CD14-positive monocyte (primary cell): ENCODE measurements around the gene FOXP1. TPM values are rescaled to one million over a fixed set of nuclear protein-coding genes. Genes with fewer than 3 reads are reported as not detected.

ENCODE experiments used
- DNase-seq, 3 donors: peaks; one replicate each; pipeline ENCODE4 v3.0.0-alpha.2; 2011 to 2022
- H2AFZ ChIP-seq: 2 replicates; pipeline ENCODE4 v1.6.0; 2012; ENCODE audit warnings: mild to moderate bottlenecking, low read depth, low read length, inconsistent platforms; ENCODE audit not compliant: insufficient read depth, poor library complexity, severe bottlenecking
- H3K27ac ChIP-seq, 2 donors: 1 replicate in 1 of 2; 2 replicates in 1 of 2; pipeline ENCODE4 v1.5.1; 2012 to 2013; ENCODE audit warnings: low read length in 2 of 2, control low read depth in 1 of 2, inconsistent platforms in 1 of 2, low read depth in 1 of 2, mild to moderate bottlenecking in 1 of 2
- H3K27me3 ChIP-seq, 2 donors: one replicate each; pipeline versions ENCODE4 v1.6.0 to v1.6.1; 2011 to 2013; ENCODE audit warnings: low read length in 2 of 2; ENCODE audit not compliant: control insufficient read depth in 2 of 2, insufficient read depth in 2 of 2
- H3K36me3 ChIP-seq, 2 donors: replicated peaks in 1 of 2; 1 replicate in 1 of 2; 2 replicates in 1 of 2; pipeline versions ENCODE4 v1.5.1 to v1.6.1; 2012 to 2013; ENCODE audit warnings: low read length in 2 of 2, control low read depth in 1 of 2, inconsistent platforms in 1 of 2, mild to moderate bottlenecking in 1 of 2; ENCODE audit not compliant: insufficient read depth in 2 of 2, control insufficient read depth in 1 of 2
- H3K4me1 ChIP-seq, 2 donors: 1 replicate in 1 of 2; 2 replicates in 1 of 2; pipeline versions ENCODE4 v1.5.1 to v1.6.1; 2012 to 2013; ENCODE audit warnings: low read length in 2 of 2, control low read depth in 1 of 2, inconsistent platforms in 1 of 2, mild to moderate bottlenecking in 1 of 2, moderate library complexity in 1 of 2; ENCODE audit not compliant: insufficient read depth in 2 of 2, control insufficient read depth in 1 of 2
- H3K4me2 ChIP-seq: replicated peaks from 2 replicates; pipeline ENCODE3; 2012; ENCODE audit warnings: low read length, moderate library complexity, mild to moderate bottlenecking; ENCODE audit not compliant: poor library complexity, severe bottlenecking; ENCODE audit errors: extremely low read depth
- H3K4me3 ChIP-seq, 3 experiments: fragments of 200-600 bp in 1 of 3; sonication (generic) in 1 of 3; replicated peaks in 1 of 3; 1 replicate in 2 of 3; 2 replicates in 1 of 3; pipeline ENCODE4 v1.5.1; 2011 to 2013; ENCODE audit warnings: low read length in 3 of 3, mild to moderate bottlenecking in 3 of 3, control low read depth in 2 of 3, low read depth in 2 of 3, inconsistent platforms in 1 of 3, moderate library complexity in 1 of 3
- H3K79me2 ChIP-seq: 2 replicates; pipeline ENCODE4 v1.6.0; 2012; ENCODE audit warnings: mild to moderate bottlenecking, control low read depth, inconsistent platforms, low read length, moderate library complexity; ENCODE audit not compliant: insufficient read depth
- H3K9ac ChIP-seq: 2 replicates; pipeline ENCODE4 v1.6.0; 2017; ENCODE audit warnings: low read length, mild to moderate bottlenecking; ENCODE audit not compliant: insufficient read depth, poor library complexity, severe bottlenecking
- H3K9me3 ChIP-seq, 2 donors: replicated peaks in 1 of 2; 1 replicate in 1 of 2; 2 replicates in 1 of 2; pipeline versions ENCODE4 v1.5.1 to v1.6.1; 2012 to 2013; ENCODE audit warnings: low read length in 2 of 2, control low read depth in 1 of 2; ENCODE audit not compliant: control insufficient read depth in 1 of 2, insufficient read depth in 1 of 2
- H4K20me1 ChIP-seq: 2 replicates; pipeline ENCODE4 v1.6.0; 2012; ENCODE audit warnings: mild to moderate bottlenecking, low read length, control low read depth, moderate library complexity; ENCODE audit not compliant: insufficient read depth
- H3K27ac Mint-ChIP-seq, 7 donors: one replicate each; pipeline ENCODE4 v1.8.0; 2020; ENCODE audit warnings: mild to moderate bottlenecking in 7 of 7, mixed read lengths in 7 of 7, moderate library complexity in 6 of 7, inconsistent platforms in 2 of 7
- H3K27me3 Mint-ChIP-seq, 3 donors: one replicate each; pipeline ENCODE4 v1.8.0; 2021 to 2022; ENCODE audit warnings: low read depth in 3 of 3, mild to moderate bottlenecking in 3 of 3, mixed read lengths in 3 of 3, moderate library complexity in 3 of 3, inconsistent platforms in 1 of 3
- H3K36me3 Mint-ChIP-seq, 2 donors: one replicate each; pipeline ENCODE4 v1.8.0; 2020; ENCODE audit warnings: mixed read lengths in 2 of 2, inconsistent platforms in 1 of 2, mild to moderate bottlenecking in 1 of 2
- H3K4me1 Mint-ChIP-seq: one replicate; pipeline ENCODE4 v1.8.0; 2020; ENCODE audit warnings: mild to moderate bottlenecking, mixed read lengths
- H3K4me3 Mint-ChIP-seq, 2 donors: one replicate each; pipeline ENCODE4 v1.8.0; 2020; ENCODE audit warnings: mild to moderate bottlenecking in 2 of 2, mixed read lengths in 2 of 2, moderate library complexity in 1 of 2
- H3K9me3 Mint-ChIP-seq, 7 donors: one replicate each; pipeline ENCODE4 v1.8.0; 2020 to 2022; ENCODE audit warnings: mixed read lengths in 7 of 7, mild to moderate bottlenecking in 6 of 7, moderate library complexity in 6 of 7, inconsistent platforms in 2 of 7
- CTCF ChIP-seq: fragments of 200-600 bp; IDR thresholded peaks from one replicate; pipeline ENCODE4 v1.8.0; 2022; ENCODE audit warnings: antibody characterized with exemption, mild to moderate bottlenecking
- WGBS: methylation state at CpG from one replicate; pipeline ENCODE4 v1.1.5; 2013; ENCODE audit warnings: missing lambda C conversion rate; ENCODE audit not compliant: insufficient coverage; 5-methylcytosine and 5-hydroxymethylcytosine counted together
- intact Hi-C, 2 donors: fragments of 100-400 bp; cut with micrococcal nuclease; formaldehyde crosslinking; loops; one replicate each; pipeline versions ENCODE4 v1.15.0 to v1.15.1; 2023
- polyA plus RNA-seq, 3 donors: library from polyadenylated mRNA; depleted of rRNA in 1 of 3; unstranded in 2 of 3; stranded (reverse) in 1 of 3; fragments of 300-500 nt in 2 of 3; fragments of >200 nt in 1 of 3; fragmentation: Illumina TruSeq in 2 of 3; gene quantifications; 1 replicate in 2 of 3; 2 replicates in 1 of 3; pipeline ENCODE4 v1.2.3, GENCODE V29; 2012 to 2021

FOXP1 gene
- polyA plus RNA-seq, 3 donors: 25.7 to 42.6 (median 27.8) TPM

GRCh38 chr3:71585887-71586809 lies 2.6 kb upstream of the FOXP1 start:
- Histone ChIP-seq H4K20me1 (peaks cover 39% of the 10 kb centered on the region), H3K9me3 (no peaks in the 10 kb centered on the region), H3K79me2 (peaks cover 61% of the 10 kb centered on the region), H3K27ac (peak overlapping the region in 1 of 2 donors; percentile 92), H3K9ac (no peak overlapping the region), H3K4me2 (peak overlapping the region; percentile 95), H3K4me3 (peak overlapping the region in 1 of 3 experiments; percentile 91), H3K27me3 (no peaks in the 10 kb centered on the region), H3K36me3 (no peaks in the 10 kb centered on the region), H2AFZ (no peak overlapping the region), H3K4me1 (peaks cover 12 to 22% of the 10 kb centered on the region in 2 donors)
- intact Hi-C loops: loop anchor here (5.0 to 10.0 kb wide), 5 partner anchors 191 to 581 kb away; no protein-coding TSS in a partner anchor
- peaks cover 18% of the 10 kb centered on the region for H3K4me1 Mint-ChIP-seq
- peaks cover 2 to 10% of the 10 kb centered on the region in 2 donors for H3K36me3 Mint-ChIP-seq
- TF ChIP-seq CTCF: peak; percentile 83
- peak; percentile 18 to 47 (median 34) for DNase-seq
- H3K27ac Mint-ChIP-seq: peak overlapping the region in 3 of 7 donors; percentile 6 to 97 (median 55)
- H3K27me3 Mint-ChIP-seq: peaks cover 0 to 2% (median 0%) of the 10 kb centered on the region in 3 donors
- peaks cover 0 to 3% (median 0%) of the 10 kb centered on the region in 7 donors for H3K9me3 Mint-ChIP-seq
- no peak overlapping the region for H3K4me3 Mint-ChIP-seq
- no CpG with 5 or more reads among the region's 7 CpGs for WGBS

DNA sequence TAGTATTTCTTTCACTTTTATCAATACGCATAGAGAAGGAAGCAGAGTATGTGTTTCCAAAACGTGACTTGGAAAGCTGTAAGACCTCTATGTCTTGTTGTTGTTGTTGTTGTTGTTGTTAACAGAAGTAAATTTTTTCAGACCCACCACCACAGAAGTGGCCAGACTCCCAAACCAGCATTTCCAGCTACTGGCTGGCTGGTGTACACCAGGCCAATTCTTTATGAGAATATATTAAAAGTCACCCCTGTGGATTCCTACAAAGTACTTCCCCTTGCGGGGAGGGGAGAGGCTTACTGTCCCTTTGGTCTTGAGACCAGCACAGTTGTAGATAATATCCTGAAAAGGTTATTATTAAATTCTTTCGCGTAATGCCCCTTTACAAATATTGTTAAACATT lies 1.6 kb upstream of the FOXP1 start:
- peaks cover 16 to 29% of the 10 kb centered on the region in 2 donors for H3K4me1 ChIP-seq
- TF ChIP-seq CTCF: no peak
- peak overlapping the region; percentile 95 for H3K4me2 ChIP-seq

More for the DNA sequence above, 1.6 kb upstream of the FOXP1 start:
- peak overlapping the region; percentile 92 to 96 for H3K27ac ChIP-seq
- peaks cover 2 to 10% of the 10 kb centered on the region in 2 donors for H3K36me3 Mint-ChIP-seq
- H3K4me1 Mint-ChIP-seq: peaks cover 23% of the 10 kb centered on the region
- H3K27me3 Mint-ChIP-seq: peaks cover 0 to 2% (median 0%) of the 10 kb centered on the region in 3 donors
- H3K27ac Mint-ChIP-seq: peak overlapping the region; percentile 92 to 98 (median 97)
- DNase-seq: peak; percentile 27 to 56 (median 44)
- peaks cover 71% of the 10 kb centered on the region for H3K79me2 ChIP-seq
- peaks cover 0 to 3% (median 0%) of the 10 kb centered on the region in 7 donors for H3K9me3 Mint-ChIP-seq
- peak overlapping the region; percentile 91 to 95 for H3K4me3 Mint-ChIP-seq
- peak overlapping the region; percentile 79 for H2AFZ ChIP-seq
- H3K4me3 ChIP-seq: peak overlapping the region; percentile 91 to 99 (median 99)
- H3K27me3 ChIP-seq: no peaks in the 10 kb centered on the region
- no CpG with 5 or more reads among the region's 5 CpGs for WGBS
- H3K9me3 ChIP-seq: no peaks in the 10 kb centered on the region
- intact Hi-C loops: loop anchor here (5.0 to 10.0 kb wide), 5 partner anchors 190 to 580 kb away; no protein-coding TSS in a partner anchor
- H4K20me1 ChIP-seq: peaks cover 36% of the 10 kb centered on the region
- H3K36me3 ChIP-seq: no peaks in the 10 kb centered on the region
- H3K9ac ChIP-seq: peak overlapping the region; percentile 94
